ENCODE results near the gene EHD3.

Gene EHD3

GRCh38 chr2:31249009-31249690, 15.2 kb downstream of the EHD3 start:
- ATAC-seq = no peak
- TF ChIP-seq PPARA (CRISPR knock-in tag; IDR thresholded peaks at IDR 0.05; ENCODE audit: borderline replicate concordance) (no peak), CREB5 (CRISPR knock-in tag; IDR thresholded peaks at IDR 0.05; ENCODE audit: low read depth) (no peak), ZNF70 (CRISPR knock-in tag; IDR thresholded peaks at IDR 0.05) (no peak), SNAI2 (CRISPR knock-in tag; IDR thresholded peaks at IDR 0.05) (no peak), ZFP30 (CRISPR knock-in tag; IDR thresholded peaks at IDR 0.05) (no peak), ISL1 (CRISPR knock-in tag; IDR thresholded peaks at IDR 0.05) (no peak), RARB (CRISPR knock-in tag; IDR thresholded peaks at IDR 0.05) (no peak), TCF4 (CRISPR knock-in tag; IDR thresholded peaks at IDR 0.05; ENCODE audit: borderline replicate concordance) (no peak)

GRCh38 chr2:31251018-31251417, 17.1 kb downstream of the EHD3 start:
- ATAC-seq = no peak
- TF ChIP-seq ZC3H10 (CRISPR knock-in tag; IDR thresholded peaks at IDR 0.05) = no peak
- no peak for TF ChIP-seq GLIS3 (CRISPR knock-in tag; IDR thresholded peaks at IDR 0.05)
- TF ChIP-seq SNAI2 (CRISPR knock-in tag; IDR thresholded peaks at IDR 0.05) = no peak
- no peak for TF ChIP-seq TCF4 (CRISPR knock-in tag; IDR thresholded peaks at IDR 0.05; ENCODE audit: borderline replicate concordance)
- no peak for TF ChIP-seq OSR1 (CRISPR knock-in tag; IDR thresholded peaks at IDR 0.05)
- no peak for TF ChIP-seq ZNF565 (CRISPR knock-in tag; conservative IDR thresholded peaks at IDR 0.05; ENCODE audit: low read depth)
- TF ChIP-seq CREB5 (CRISPR knock-in tag; IDR thresholded peaks at IDR 0.05; ENCODE audit: low read depth) = no peak
- TF ChIP-seq ZFP30 (CRISPR knock-in tag; IDR thresholded peaks at IDR 0.05) = no peak
- TF ChIP-seq RARB (CRISPR knock-in tag; IDR thresholded peaks at IDR 0.05) = no peak
- no peak for TF ChIP-seq ZFP3 (CRISPR knock-in tag; IDR thresholded peaks at IDR 0.05)
- no peak for TF ChIP-seq TSHZ2 (CRISPR knock-in tag; IDR thresholded peaks at IDR 0.05)
- no peak for TF ChIP-seq BACH2 (CRISPR knock-in tag; IDR thresholded peaks at IDR 0.05; ENCODE audit: borderline replicate concordance)
- no peak for TF ChIP-seq ESRRG (CRISPR knock-in tag; IDR thresholded peaks at IDR 0.05)
- TF ChIP-seq, protein P1, sequence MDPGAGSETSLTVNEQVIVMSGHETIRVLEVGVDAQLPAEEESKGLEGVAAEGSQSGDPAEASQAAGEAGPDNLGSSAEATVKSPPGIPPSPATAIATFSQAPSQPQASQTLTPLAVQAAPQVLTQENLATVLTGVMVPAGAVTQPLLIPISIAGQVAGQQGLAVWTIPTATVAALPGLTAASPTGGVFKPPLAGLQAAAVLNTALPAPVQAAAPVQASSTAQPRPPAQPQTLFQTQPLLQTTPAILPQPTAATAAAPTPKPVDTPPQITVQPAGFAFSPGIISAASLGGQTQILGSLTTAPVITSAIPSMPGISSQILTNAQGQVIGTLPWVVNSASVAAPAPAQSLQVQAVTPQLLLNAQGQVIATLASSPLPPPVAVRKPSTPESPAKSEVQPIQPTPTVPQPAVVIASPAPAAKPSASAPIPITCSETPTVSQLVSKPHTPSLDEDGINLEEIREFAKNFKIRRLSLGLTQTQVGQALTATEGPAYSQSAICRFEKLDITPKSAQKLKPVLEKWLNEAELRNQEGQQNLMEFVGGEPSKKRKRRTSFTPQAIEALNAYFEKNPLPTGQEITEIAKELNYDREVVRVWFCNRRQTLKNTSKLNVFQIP (CRISPR knock-in tag; IDR thresholded peaks at IDR 0.05; ENCODE audit: borderline replicate concordance, low read depth) = no peak
- TF ChIP-seq TOX (CRISPR knock-in tag; IDR thresholded peaks at IDR 0.05; ENCODE audit: borderline replicate concordance) = no peak

DNA sequence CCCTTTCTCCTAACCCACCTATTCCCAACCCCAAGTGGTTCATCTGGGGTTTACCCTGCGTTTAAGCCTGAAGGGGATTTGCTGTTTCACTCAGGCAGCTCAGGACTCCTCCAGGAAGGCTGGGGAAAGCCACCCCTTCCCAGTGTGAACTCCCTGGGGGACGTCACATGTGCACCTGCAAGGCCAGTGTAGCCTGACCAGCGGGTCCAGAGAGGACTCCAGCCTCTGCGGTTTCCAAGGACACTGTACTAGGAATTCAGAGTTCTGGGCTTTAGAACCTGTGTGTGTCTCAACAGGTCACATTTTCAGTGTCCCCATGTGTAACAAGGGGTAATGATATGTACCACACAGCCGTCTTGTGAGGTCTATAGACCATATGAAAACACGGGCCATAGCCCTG, 17.9 kb downstream of the EHD3 start:
- no peak for ATAC-seq
- TF ChIP-seq GLIS3 (CRISPR knock-in tag; IDR thresholded peaks at IDR 0.05) (no peak), ARNTL (CRISPR knock-in tag; IDR thresholded peaks at IDR 0.05; ENCODE audit: borderline replicate concordance, low read depth) (no peak), ZFP3 (CRISPR knock-in tag; IDR thresholded peaks at IDR 0.05) (no peak), ZFP30 (CRISPR knock-in tag; IDR thresholded peaks at IDR 0.05) (no peak), ZC3H10 (CRISPR knock-in tag; IDR thresholded peaks at IDR 0.05) (no peak), TCF4 (CRISPR knock-in tag; IDR thresholded peaks at IDR 0.05; ENCODE audit: borderline replicate concordance) (no peak), TSHZ2 (CRISPR knock-in tag; IDR thresholded peaks at IDR 0.05) (no peak), CSDC2 (CRISPR knock-in tag; IDR thresholded peaks at IDR 0.05) (no peak), RARB (CRISPR knock-in tag; IDR thresholded peaks at IDR 0.05) (no peak)

All from SK-N-SH treated with all-trans-retinoic acid at 6 μM for 48 hours (cell line).